Measurements from ENCODE around the gene LENG1.

GRCh38 chr19:54123682-54124081, 35.8 kb downstream of the LENG1 start:
- TF ChIP-seq CTCF (IDR thresholded peaks at IDR 0.05): no peak
- no peak for TF ChIP-seq ZFX (IDR thresholded peaks at IDR 0.05; ENCODE audit: borderline replicate concordance)
